PC-3 (cell line): ENCODE results near the gene SLC6A18. TPM values are rescaled to one million over a fixed set of nuclear protein-coding genes. Genes with fewer than 3 reads are reported as not detected.

Experiments used
- ATAC-seq: fragments of 200-7000 bp; cut with Tn5 transposase; 2 replicates; pipeline ENCODE4 v1.9.1; 2020; ENCODE audit warnings: mild to moderate bottlenecking, moderate library complexity
- BruUV-seq: library from RNA; stranded (reverse); fragments of 400-500 nt; replicated peaks from 2 replicates; lab custom pipeline; 2021; lab: Mats Ljungman, UMichigan
- CTCF ChIA-PET: fragments of 300-600 bp; sonication (Branson Sonifier 250); formaldehyde crosslinking; loops from one replicate; lab custom pipeline; 2022; ENCODE audit warnings: antibody characterized with exemption; lab: Charles Lee
- POLR2A ChIA-PET: fragments of 300-600 bp; sonication (Branson Sonifier 250); formaldehyde crosslinking; loops from one replicate; lab custom pipeline; 2022; ENCODE audit warnings: antibody characterized with exemption; ENCODE audit not compliant: unreplicated experiment; lab: Charles Lee
- DNase-seq: peaks from one replicate; pipeline ENCODE4 v3.0.0-alpha.2; 2015
- H2AFZ ChIP-seq: fragments of 300-600 bp; sonication (generic); 2 replicates; pipeline ENCODE4 v1.6.0; 2016; ENCODE audit warnings: antibody characterized with exemption, low read length
- H3F3A ChIP-seq: fragments of 300-600 bp; sonication (generic); one replicate; pipeline ENCODE4 v1.6.0; 2017; ENCODE audit warnings: antibody characterized with exemption, low read length, control low read depth, mild to moderate bottlenecking; ENCODE audit not compliant: unreplicated experiment
- H3K27ac ChIP-seq: fragments of 300-600 bp; sonication (generic); 2 replicates; pipeline ENCODE4 v1.5.1; 2016; ENCODE audit warnings: mild to moderate bottlenecking, low read length
- H3K27me3 ChIP-seq: fragments of 300-600 bp; sonication (generic); 2 replicates; pipeline ENCODE4 v1.6.1; 2016; ENCODE audit warnings: low read length, mixed read lengths
- H3K36me3 ChIP-seq: fragments of 300-600 bp; sonication (generic); 2 replicates; pipeline ENCODE4 v1.6.1; 2016; ENCODE audit warnings: low read depth, mixed run types, low read length, mixed read lengths
- H3K4me1 ChIP-seq: fragments of 300-600 bp; sonication (generic); 2 replicates; pipeline ENCODE4 v1.5.1; 2016; ENCODE audit warnings: low read length; ENCODE audit not compliant: insufficient read depth
- H3K4me2 ChIP-seq: fragments of 300-600 bp; sonication (generic); 2 replicates; pipeline ENCODE4 v1.6.0; 2016; ENCODE audit warnings: low read length
- H3K4me3 ChIP-seq: fragments of 300-600 bp; sonication (generic); 2 replicates; pipeline ENCODE4 v1.5.1; 2016; ENCODE audit warnings: mild to moderate bottlenecking, low read length, mixed read lengths
- H3K79me2 ChIP-seq: fragments of 300-600 bp; sonication (generic); 2 replicates; pipeline ENCODE4 v1.6.1; 2017; ENCODE audit warnings: low read length, mixed read lengths
- H3K9ac ChIP-seq: fragments of 300-600 bp; sonication (generic); 2 replicates; pipeline ENCODE4 v1.6.0; 2016; ENCODE audit warnings: mild to moderate bottlenecking, low read length
- H3K9me2 ChIP-seq: fragments of 300-600 bp; sonication (generic); replicated peaks from 2 replicates; pipeline ENCODE4 v1.6.1; 2016; ENCODE audit warnings: mixed run types, low read length, mixed read lengths
- H3K9me3 ChIP-seq: fragments of 300-600 bp; sonication (generic); 2 replicates; pipeline ENCODE4 v1.6.1; 2016; ENCODE audit warnings: low read length, mixed read lengths
- H4K20me1 ChIP-seq: fragments of 300-600 bp; sonication (generic); 2 replicates; pipeline ENCODE4 v1.6.1; 2016; ENCODE audit warnings: low read length, mixed read lengths
- EZH2 ChIP-seq: fragments of 300-600 bp; sonication (generic); IDR thresholded peaks from one replicate; pipeline ENCODE4 v1.6.1; 2017; ENCODE audit warnings: antibody characterized with exemption, mild to moderate bottlenecking, low read length; ENCODE audit not compliant: unreplicated experiment
- EZH2phosphoT487 ChIP-seq: fragments of 300-600 bp; sonication (generic); IDR thresholded peaks from 2 replicates; pipeline ENCODE4 v1.6.1; 2018; ENCODE audit warnings: mild to moderate bottlenecking, antibody characterized with exemption, low read length, borderline replicate concordance
- intact Hi-C: fragments of 100-400 bp; cut with micrococcal nuclease; formaldehyde crosslinking; loops from 2 replicates; pipeline ENCODE4 v1.9.0; 2023
- total RNA-seq: library from RNA; depleted of rRNA; stranded (reverse); fragments of >200 nt; gene quantifications from 2 replicates; pipeline ENCODE4 v1.2.3, GENCODE V29; 2014
- TF ChIP-seq, protein P1 (sequence below): fragments of 300-600 bp; sonication (generic); conservative IDR thresholded peaks from 2 replicates; pipeline ENCODE4 v1.5.1; 2017; ENCODE audit warnings: antibody characterized with exemption, low read depth, mild to moderate bottlenecking, low read length

SLC6A18 gene
- total RNA-seq, 1 experiment from 2014 or later = not detected

DNA sequence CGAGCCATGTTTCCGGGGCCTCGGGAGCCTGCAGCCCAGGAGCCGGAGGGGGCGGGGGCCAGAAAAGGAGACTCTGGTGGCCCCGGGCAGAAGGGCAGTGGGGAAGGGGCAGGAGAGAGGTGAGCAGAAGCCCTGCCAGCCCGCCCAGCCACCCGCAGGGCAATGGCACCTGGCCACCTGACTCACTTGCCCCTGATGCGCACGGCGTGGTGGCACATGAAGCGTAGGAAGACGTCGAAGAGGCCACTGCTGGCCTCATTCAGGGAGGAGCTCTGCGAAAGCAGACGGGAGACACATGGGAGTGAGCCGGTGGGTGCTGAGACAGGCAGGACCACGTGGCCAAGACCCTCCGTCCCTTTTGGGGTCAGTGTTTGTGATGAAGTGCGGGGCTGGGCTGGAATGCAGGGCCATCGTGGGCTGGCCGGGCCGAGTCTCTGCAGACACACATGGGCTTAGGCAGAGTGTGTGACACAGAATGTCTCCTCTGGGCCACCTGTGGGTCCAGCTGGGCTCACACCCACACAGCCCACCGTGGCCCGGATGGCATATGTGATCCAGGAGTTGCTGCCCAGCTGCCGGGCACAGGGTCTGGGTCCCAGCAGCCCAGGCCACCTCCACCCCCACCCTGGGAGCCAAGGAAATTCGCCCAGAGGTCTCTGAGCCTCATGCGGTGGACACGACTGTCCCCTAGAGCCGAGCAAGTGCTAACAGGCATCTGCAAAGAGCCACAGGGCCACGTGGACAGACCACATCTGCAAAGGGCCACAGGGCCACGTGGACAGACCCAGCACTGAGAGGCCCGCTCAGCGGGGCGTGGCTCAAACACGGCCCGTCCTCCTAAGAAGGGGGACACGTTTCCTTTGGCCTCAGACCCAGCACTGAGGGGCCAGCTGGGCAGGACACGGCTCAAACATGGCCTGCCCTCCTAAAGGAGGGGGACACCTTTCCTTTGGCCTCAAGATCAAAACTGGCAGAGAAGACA lies 46.0 kb downstream of the SLC6A18 start:
- CTCF ChIA-PET = no interaction called here
- no peak overlapping the region for H3K27ac ChIP-seq
- H2AFZ ChIP-seq = no peak overlapping the region
- POLR2A ChIA-PET = no interaction called here
- intact Hi-C loops = no loop called here
- TF ChIP-seq, protein P1, sequence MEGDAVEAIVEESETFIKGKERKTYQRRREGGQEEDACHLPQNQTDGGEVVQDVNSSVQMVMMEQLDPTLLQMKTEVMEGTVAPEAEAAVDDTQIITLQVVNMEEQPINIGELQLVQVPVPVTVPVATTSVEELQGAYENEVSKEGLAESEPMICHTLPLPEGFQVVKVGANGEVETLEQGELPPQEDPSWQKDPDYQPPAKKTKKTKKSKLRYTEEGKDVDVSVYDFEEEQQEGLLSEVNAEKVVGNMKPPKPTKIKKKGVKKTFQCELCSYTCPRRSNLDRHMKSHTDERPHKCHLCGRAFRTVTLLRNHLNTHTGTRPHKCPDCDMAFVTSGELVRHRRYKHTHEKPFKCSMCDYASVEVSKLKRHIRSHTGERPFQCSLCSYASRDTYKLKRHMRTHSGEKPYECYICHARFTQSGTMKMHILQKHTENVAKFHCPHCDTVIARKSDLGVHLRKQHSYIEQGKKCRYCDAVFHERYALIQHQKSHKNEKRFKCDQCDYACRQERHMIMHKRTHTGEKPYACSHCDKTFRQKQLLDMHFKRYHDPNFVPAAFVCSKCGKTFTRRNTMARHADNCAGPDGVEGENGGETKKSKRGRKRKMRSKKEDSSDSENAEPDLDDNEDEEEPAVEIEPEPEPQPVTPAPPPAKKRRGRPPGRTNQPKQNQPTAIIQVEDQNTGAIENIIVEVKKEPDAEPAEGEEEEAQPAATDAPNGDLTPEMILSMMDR = no peak
- TF ChIP-seq EZH2phosphoT487 = no peak
- no peak for TF ChIP-seq EZH2
- BruUV-seq = no TSS peak
- no peak for DNase-seq
- no peaks in the 10 kb centered on the region for H3F3A ChIP-seq
- H3K9ac ChIP-seq = no peak overlapping the region
- no peak overlapping the region for H3K4me2 ChIP-seq
- H3K36me3 ChIP-seq = no peaks in the 10 kb centered on the region
- H3K9me2 ChIP-seq = no peaks in the 10 kb centered on the region
- H4K20me1 ChIP-seq = no peaks in the 10 kb centered on the region
- H3K27me3 ChIP-seq = no peaks in the 10 kb centered on the region
- no peaks in the 10 kb centered on the region for H3K4me1 ChIP-seq
- no peak for ATAC-seq
- no peaks in the 10 kb centered on the region for H3K79me2 ChIP-seq
- no peak overlapping the region for H3K4me3 ChIP-seq
- H3K9me3 ChIP-seq = no peaks in the 10 kb centered on the region

DNA sequence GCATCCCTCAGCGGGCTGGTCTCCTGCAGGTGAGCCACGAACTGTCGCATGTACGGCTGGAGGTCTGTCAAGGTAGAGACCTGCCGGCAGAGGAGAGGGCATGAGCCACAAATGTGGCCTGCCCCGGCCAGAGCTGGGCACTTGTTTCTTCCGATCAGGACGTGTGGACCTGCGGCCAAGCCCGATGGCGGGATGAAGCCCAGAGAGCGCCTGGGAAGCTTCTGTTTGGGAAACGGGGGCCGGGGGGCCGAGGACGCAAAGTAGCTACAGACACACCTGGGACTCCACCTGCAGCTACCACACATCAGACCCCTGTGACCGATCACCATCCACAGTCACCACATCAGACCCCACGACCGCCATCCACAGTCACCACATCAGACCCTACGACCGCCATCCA lies 47.0 kb downstream of the SLC6A18 start:
- ATAC-seq (no peak), DNase-seq (no peak)
- POLR2A ChIA-PET = no interaction called here
- no TSS peak for BruUV-seq
- H3K9me3 ChIP-seq = no peaks in the 10 kb centered on the region
- no peak overlapping the region for H3K27ac ChIP-seq
- no peaks in the 10 kb centered on the region for H3K79me2 ChIP-seq
- intact Hi-C loops = no loop called here
- no peaks in the 10 kb centered on the region for H3K36me3 ChIP-seq
- no peak overlapping the region for H3K4me3 ChIP-seq
- no peak for TF ChIP-seq EZH2
- no peak for TF ChIP-seq EZH2phosphoT487
- TF ChIP-seq, protein P1 = no peak
- H3F3A ChIP-seq = no peaks in the 10 kb centered on the region
- no peaks in the 10 kb centered on the region for H3K9me2 ChIP-seq
- H3K4me2 ChIP-seq = no peak overlapping the region
- CTCF ChIA-PET = no interaction called here
- H3K4me1 ChIP-seq = no peaks in the 10 kb centered on the region
- no peak overlapping the region for H2AFZ ChIP-seq
- no peak overlapping the region for H3K9ac ChIP-seq
- no peaks in the 10 kb centered on the region for H3K27me3 ChIP-seq
- no peaks in the 10 kb centered on the region for H4K20me1 ChIP-seq

DNA sequence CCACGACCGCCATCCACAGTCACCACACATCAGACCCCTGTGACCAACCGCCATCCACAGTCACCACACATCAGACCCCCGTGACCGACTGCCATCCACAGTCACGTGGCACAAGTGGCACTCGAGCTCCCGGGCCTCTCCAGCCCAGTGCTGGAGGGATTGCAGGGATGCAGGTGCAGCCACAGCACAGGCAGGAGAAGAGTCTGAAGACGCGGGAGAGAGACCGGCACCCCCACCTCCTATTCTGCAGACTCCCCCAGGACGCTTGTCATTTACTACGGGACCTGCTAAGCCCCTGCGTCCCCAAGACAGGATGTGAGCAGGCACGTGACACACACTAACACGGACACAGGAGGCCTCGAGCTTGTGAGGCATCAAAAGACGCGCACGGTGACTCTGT lies 48.6 kb downstream of the SLC6A18 start:
- H4K20me1 ChIP-seq = no peaks in the 10 kb centered on the region
- H3K36me3 ChIP-seq = no peaks in the 10 kb centered on the region
- no peaks in the 10 kb centered on the region for H3F3A ChIP-seq
- no peak overlapping the region for H3K9ac ChIP-seq
- H3K27me3 ChIP-seq = no peaks in the 10 kb centered on the region
- ChIA-PET CTCF (no interaction called here), POLR2A (no interaction called here)
- H3K4me1 ChIP-seq = no peaks in the 10 kb centered on the region
- H3K79me2 ChIP-seq = no peaks in the 10 kb centered on the region
- H3K27ac ChIP-seq = no peak overlapping the region
- intact Hi-C loops = no loop called here
- H3K4me2 ChIP-seq = no peak overlapping the region
- no peaks in the 10 kb centered on the region for H3K9me2 ChIP-seq
- no TSS peak for BruUV-seq
- H3K4me3 ChIP-seq = no peak overlapping the region
- TF ChIP-seq EZH2 = no peak
- TF ChIP-seq, protein P1 = no peak
- TF ChIP-seq EZH2phosphoT487 = no peak
- H3K9me3 ChIP-seq = no peaks in the 10 kb centered on the region
- no peak for DNase-seq
- ATAC-seq = no peak
- H2AFZ ChIP-seq = no peak overlapping the region
